ENCODE results near the gene LSS.

LSS gene

DNA sequence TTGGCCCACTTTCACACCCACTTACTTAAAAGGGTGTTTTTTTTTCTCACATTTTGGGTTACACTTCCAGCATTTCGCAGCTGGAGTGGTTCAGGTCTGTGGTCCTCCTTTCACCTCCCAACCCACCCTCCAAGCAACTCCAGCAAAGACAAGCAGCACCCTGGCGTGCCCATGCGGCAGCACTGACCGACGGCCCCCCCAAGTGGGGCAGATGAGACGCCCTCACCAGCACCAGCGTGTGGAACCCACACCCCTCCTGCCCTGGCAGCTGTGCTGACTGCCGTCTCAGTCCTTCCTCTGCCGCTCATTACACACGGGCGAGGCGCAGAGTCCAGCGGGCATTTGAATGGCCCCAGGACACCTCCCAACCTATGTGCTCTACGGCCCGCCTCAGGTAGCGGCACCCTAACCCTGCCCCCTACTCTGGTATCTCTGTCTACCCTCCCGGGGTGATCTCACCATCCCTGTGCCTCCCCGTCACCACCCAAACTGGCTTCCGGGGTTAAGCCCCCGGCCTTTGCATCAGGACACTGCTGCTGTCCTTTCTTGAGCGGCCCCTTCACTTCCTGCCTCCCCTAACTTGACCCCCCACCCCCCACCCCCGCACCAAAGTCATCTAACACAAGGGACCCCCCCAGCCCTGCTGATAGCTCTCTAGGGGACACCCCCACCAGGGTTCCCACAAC is 10.9 kb downstream of the LSS start:
- no peak for DNase-seq

DNA sequence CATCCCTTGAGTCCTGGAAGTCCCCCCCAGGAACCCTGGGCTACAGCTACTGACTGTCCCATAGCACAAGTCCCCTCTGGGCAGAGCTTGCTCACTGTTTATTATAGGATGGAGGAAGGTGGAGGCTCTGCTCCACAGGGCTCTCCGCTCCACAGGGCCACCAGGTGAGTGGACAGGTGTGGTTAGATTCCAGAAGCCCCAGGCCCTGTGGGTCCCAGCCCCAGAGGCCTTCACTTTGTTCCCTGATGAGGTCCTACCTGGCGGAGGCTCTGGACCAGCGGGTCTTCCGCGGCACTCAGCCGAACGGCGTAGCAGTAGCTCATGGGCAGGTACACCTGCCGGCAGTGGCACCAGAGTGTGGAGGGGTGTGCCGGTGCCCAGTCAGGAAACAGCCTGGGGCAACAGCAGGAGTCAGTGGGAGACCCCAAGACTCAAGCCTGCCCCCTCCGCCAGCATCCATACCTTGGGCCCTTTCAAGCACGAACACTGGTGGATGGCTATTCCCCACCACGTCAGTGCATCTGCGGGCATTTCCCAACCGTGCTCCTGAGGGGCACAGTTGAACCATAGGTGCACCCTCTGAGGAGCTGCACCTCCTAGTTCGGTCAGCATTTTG is 12.3 kb downstream of the LSS start:
- no peak for DNase-seq

DNA sequence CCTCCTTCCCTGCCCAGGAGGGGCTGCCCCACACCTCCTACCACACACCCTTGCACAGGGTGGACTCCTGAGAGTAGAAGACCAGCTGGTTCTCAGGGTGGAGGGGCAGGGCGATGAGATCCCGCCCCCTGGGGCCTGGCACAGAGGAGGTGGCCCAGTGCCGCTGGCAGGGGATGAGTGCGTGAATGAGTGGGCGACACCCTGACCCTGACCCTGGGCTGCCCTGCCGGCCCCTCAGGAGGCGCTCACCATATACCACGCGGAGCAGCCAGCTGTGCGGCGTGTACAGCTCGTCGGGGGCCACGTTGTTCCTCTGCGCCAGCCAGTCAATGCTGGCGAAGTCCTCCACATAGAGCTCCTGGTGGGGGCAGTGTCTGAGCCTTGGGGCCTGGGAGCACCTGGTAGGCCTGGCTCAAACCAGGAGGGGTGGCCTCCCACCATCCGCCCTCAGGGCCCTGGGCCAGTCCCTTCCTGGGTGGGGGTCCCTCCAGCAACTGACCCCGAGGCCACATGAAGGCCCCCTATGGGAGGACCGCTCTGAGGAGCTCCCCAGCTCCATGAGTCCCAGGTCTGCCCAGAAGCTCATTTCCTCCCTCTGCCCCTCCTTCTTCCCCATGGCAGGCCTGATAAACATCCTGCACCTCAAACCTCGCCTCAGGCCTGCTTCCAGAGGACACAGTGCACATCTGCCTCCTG is 13.0 kb downstream of the LSS start:
- DNase-seq = no peak

DNA sequence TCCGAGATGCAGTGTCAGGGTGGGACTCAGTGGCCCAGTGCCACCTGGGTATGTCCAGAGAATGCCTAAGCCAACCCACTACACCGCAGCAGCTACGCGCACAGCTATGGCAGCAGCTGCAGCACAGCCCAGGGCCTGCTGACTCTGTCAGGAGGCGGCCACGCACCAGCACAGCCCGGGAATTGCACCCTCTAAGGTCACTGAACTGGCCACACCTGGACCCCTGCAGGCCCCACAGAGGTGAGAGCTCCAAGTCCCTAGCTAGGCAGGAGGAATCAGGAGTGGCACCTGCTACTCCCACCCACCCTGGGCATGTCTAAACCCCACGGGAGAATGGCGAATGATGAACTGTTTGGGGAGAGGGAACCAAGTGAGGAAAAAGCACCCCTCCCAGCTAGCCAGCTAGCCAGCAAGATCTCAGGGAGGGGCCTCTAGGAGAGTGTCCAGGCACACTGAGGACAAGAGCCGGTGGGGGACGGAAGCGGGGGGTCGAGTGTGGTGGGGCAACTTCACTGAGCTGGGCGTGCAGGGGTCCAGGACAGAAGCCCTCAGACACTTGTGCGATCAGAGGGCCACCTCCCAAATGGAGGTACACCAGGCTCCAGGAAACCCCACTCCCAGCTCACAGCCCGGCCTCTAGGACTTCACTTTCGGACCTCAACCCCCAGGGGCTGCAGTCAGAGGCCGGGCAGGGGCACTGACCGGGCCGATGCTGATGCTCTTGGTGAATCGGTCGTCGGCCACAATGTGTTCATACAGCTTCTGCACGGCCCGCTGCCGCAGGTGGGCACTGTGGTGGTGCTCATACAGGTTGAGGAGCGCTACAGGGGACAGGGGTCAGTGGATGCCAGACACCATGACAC is 13.9 kb downstream of the LSS start:
- DNase-seq = no peak

DNA sequence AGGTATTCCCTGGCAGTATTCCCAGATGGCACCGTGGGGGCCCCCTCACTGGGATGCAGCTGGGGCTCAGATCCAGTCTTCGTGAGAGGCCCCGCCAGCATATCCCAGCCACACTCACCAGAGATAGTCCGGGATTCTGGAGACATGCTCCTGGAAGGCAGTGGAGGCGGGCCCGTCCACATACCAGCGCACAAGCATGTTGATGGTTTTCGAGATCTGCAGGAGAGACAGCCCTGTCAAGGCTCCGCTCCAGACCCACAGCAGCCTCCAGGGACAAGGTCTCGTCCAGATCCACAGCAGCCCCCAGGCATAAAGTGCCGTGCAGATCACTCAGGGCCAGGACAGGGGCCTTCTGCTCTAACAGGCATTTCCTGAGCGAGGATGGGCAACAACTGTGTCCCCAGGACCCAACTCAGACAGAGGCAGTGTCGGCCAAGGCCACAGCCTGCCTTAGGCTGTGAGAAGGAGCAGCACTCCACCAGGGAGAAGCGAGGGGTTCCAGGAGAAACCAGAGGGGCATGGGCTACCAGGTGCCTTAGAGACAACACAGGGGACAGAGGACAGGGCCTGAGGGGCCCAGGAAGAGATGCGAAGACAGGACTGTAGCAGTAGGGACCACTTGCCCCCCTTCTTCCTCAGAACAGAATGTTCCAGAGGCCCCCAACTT is 14.8 kb downstream of the LSS start:
- DNase-seq = no peak

DNA sequence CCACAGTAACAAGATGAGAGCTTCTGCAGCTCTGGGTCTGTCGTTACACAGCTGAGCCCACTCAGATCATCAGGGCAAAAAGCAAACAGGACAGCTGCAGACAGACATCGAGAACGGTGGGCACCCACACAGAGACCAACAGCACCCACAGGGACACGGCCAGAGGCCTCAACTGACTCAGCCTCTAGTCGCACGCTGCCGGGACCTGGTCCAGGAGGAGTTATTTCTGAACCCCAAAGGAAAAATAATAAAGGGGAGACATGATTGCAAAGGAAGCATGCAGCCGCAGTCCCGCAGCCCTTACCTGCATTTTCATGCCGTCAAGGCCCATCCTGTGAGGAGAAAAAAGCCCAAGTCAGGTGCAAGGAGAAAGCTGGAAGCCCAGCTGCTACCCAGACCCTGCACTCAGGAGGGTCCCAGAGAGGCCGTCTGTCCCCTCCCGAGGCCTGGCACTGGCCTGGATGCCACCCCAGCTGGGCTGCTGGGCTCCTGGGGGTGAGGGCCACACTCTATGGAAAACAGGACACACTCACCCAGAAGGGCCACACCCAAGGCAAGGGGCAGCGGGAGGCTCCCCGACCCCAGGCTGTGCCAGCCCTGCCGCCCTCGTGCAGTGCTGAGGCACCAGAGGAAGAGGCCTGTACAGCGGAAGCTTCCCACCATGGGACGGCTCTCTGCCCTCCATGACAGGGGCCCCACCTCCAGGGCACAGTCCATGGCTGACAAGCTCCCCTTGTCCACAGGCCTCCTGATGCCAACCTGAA is 15.7 kb downstream of the LSS start:
- no peak for DNase-seq

DNA sequence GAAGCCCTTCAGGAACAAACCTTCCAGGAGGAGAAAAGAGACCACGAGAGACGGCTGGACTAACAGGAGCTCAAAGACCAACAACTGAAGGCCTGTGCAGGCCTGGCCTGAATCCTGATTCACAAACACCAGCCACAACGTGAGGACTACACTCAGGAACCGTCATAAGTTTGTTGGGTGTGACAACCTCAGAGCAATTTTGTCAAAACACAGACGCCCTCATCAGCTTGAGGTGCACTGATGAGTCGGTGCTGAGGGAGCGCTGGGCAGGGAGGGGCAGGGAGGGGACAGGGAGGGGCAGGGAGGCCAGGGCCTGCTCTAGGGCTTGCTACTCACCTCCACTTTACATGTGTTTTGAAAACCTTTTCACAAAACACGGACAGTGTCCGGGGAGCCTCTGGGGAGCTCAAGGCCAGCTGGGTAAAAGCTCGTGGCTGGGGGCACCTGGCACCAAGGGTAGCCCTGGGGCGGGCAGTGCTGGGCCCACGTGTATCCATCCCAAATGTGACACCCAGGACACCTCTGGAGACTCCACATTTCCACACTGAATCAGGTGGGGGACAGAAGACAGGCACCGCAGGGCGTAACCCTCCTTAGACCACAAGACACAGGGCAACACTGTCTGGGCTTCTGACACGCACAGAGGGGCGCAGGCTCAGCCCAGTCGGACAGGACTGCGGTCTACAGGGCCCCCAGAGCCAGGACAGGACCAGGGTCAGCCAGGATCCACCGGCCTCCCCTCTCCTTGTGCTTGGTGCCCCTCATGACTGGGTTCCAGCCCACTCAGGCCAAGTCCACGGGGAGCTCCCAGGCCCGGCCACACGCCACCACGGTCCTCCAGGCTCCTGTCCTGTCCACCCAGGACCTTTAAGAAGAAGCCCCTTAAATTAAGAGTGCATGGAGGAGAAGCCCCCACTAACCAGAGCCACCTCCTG is 16.5 kb downstream of the LSS start:
- no peak for DNase-seq

DNA sequence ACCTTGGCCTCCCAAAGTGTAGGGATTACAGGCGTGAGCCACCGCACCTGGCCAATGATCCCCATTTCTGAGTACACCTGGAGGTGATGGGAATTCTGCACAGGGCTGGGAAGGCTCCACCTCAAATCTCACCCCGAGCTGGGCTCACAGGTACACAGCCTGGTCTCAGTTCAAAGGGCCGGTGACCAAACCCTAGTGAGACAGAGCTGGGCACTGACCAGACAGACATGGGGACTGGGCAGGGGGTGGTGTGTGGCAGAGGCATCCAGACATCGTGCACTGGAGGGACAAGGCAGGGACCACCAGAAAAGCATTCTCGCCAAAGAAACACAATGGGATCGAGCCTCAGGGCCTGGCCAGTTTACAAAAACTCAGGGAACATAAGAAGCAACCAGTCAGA is 17.2 kb downstream of the LSS start:
- DNase-seq = no peak

DNA sequence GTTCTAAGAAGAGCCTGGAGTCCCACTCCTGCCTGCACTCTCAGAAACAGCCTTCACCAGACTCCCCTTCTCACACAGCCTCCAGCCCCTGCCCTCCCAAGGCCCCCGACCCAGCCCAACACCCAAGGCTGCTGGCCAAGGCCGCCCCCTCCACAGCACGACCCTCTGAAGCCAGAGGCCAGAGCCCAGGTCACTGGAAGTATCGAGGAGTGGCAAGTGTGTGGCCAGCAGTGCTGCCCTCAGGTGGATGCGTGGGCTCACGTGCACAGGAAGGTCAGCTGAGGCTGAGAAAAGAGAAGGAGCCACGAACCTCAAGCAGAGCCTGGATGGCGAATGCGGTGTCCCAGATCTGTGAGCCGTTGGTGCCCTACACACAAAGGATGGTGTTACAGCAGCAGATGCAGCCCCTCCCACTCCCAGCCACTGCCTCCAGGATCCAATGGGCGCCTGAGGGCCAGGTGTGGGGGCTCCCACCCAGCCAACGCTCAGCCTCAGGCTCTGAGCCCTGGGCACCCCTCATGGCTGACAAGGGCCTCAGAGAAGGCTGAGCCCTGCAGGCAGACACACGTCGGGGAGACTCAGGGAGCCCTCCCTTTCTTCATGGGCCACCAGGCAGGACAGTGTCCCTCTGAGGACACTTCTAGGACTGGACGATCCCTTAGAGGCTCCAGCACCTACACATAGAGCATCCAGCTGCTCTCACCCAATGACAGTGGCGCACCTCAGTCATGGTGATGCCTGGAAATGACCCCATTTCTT is 18.0 kb downstream of the LSS start:
- no peak for DNase-seq

DNA sequence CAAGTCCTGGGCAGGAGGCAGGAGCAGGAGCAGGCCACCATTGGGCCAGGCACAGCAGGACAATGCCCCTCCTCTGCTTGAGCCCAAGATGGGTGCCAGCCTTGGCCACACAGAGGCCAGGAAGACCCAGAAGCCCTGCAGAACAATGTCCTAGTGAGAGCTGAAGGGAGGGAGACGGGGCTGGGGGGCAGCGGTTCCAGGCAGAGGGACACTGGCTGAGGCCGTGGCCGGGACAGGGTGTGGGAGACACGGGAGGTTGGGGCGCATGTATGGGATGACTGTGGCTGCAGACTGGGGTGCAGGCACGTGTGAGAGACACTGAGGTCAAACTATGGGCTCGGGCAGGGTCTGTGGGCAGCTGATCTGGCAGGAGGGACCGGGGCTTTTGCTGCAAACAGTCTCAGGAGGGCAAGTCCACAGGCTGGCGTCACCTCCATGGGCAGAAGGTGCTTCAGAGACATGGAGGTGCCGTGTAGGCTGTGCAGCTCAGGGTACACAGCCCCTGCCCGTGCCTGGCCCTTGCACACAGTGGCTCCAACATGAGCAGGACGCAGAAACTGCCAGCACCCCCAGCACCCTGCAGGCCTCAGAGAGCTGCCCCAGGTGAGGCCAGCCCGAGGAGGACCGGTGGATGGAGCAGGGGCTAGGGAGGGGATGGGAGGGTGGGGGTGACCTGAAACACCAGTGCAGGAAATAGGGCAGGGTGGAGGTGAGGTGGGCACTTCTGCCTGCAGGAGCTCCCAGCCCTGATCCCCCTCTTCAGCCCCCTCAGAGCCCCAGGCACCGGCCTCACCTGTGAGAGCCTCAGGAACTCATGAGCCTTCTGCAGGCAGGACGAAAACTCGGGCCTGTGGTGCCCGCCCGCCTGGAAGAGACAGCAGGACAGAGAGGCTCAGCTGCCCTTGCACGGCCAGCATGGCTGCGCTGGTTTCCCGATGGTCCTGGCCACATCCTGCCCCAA is 19.5 kb downstream of the LSS start:
- DNase-seq = no peak

DNA sequence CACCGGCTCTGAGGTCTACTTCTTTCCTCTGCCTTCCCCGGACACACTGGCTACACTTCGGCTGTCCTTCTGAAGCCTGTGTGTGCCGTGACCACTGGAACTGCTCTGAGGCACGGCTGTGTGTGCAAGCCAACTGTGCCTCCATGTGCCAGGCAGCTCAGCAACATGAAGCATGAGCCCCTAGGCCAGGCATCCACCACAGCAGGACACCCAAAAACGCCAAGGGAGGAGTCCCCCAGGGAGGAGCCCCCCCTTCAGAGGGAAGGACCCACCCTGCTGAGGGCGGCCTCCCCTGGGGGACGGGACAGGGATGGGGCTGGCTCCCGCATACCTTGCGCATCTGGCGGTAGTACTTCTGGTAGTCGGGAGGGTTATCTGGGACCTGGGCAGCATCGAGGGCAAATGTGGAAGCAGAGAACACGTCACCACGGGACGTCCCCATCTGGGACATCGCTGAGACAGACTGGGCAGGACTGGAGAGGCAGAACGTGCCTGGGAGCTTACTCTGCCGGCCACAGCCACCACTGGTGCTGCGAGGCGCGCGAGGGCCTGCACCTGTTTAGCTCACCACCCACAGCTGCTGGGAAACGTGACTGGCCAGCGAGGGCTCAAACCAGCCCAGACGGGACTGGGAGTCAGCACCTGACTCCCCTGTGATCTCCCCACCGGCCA is 20.5 kb downstream of the LSS start:
- DNase-seq = no peak

DNA sequence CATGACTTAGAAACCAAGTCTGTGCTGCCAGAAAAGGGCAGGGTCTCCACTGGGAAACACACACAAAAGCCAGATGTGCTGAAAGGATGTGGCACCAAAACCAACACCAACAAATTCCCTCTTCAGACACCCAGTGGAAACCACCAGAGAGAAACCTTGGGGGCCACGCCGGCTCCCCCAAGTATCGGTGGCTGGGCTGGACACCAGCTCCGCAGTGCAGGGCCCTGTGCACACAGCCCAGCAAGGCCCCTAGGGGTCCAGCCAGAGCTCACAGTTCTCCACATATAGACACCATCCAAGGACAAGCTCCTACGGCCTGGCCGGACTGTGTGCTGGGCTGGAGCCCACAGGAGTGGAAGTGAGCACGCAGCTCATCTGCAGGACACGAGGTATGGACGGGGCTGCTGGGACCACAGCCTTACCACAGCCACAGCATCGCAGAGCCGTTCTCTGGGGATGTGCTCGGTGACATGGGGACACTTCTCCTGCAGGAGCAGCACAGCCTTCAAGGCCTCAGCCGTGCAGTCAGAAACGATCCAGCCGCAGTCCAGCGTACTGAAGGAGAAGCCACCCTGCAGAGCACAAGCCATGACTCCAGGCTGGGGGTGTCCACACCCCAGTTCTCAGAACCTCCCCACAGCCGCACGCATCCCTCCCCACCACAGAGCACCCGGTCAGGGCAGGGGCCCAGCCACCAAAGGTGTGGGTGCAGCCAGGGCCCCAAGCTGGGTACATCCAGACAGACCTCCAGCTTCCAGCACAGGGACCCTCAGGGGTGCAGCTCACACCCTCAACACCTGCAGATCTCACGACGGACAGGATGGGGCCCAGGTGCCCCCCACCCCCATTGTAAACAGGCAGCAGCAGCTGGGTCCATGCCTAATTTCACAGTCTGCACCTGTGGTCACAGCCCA is 21.3 kb downstream of the LSS start:
- DNase-seq = no peak

DNA sequence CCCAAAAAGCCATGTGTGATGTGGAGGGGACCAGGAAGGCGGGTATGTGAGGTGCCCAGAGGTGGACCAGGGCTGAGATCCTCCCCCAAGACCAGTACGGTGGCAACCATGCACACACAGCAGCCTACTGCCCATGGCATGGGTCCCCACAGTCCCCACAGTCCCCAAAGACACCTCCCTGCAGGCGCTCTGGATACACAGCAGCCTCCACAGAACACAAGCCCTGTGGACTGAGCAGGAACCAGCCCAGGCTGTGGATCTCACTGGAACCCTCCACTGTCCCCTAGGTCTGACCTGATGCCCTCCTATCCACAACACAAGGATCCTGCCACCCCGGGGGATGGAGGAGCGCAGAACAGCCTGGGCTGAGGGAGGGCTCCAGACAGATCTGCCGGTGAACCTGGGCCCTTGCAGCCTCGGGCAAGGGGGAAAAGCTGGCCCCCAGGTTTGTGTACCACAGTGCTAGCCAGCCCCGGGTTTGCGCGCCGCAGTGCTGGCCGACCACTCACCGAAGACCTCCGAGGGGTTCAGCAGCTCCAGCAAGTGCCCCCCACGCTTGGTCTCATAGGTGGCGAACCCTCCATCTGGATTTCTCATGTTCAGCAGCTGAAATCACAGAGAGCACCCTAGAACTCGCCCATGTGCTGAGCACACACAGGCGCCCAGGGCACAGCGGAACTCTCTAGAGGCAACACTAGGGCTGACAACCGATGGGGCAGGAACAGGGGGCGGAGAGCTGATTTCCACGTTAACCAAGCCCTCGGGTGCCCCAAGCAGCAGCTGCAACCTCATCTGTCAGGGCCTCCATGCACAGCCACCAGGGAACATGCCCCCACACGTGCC is 22.2 kb downstream of the LSS start:
- no peak for DNase-seq

DNA sequence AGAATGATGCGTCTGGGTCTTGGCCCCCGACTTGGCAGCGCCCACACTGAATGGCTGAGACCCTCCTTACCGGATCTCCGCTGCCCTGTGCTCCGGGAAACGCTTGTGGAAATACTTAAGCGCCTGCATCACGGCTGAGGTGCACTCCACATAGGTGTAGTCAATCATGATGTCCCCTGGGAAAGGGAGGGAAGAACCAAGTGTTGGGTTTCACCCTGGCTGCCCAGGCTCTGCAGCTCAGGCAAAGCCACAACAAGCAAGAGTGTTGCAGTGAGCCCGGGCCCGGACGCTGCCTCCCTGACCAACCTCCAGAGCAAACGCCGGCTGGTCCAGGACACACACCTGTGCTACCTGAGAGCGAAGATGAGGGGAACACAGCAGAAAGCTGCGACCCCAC is 22.8 kb downstream of the LSS start:
- DNase-seq = no peak

DNA sequence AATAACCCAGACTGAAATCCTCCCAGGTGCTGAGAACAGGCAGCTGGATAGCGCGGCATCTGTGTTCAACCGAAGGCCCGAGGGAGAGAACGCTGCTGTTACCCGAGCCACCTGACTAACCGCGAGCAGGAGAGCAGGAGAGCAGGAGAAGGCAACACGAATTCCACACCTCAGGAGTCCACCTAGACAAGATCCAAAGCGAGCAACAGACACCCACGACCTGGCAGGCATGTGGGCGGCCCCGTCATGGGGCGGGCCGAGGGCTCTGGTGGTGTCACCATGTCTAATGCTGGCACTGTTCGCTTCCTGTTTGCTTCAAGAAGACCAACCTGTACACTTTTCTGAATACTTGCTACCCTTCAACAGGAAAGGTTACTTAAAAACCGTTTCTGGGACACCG is 23.4 kb downstream of the LSS start:
- DNase-seq = no peak

DNA sequence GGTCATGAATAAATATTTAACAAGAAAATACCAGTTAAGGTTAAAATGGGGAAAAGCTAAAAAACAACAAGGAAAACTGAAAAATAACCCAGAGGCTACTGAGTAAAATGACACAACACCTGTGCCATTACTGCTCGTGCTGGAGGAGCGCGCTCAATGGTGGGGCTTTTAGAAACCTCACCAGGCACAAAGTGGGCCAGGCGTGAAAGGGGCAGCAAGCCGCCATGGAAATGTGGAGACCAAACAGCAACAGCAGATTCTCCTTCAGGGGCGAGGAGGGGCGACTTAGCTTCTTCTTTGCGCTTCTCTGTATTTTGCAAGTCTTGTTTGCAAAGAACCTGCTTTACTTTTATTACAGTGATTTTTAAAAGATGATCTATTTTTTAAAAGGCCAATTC is 25.4 kb downstream of the LSS start:
- no peak for DNase-seq

All from CD4-positive, alpha-beta T cell treated with Interleukin-12 subunit alpha and Interleukin-12 subunit beta, for 1 hour (primary cell).